Measurements from ENCODE around the gene REST.
A peak's percentile ranks its signal among the peaks of the same experiment; 100 is the strongest.

Gene REST, protein sequence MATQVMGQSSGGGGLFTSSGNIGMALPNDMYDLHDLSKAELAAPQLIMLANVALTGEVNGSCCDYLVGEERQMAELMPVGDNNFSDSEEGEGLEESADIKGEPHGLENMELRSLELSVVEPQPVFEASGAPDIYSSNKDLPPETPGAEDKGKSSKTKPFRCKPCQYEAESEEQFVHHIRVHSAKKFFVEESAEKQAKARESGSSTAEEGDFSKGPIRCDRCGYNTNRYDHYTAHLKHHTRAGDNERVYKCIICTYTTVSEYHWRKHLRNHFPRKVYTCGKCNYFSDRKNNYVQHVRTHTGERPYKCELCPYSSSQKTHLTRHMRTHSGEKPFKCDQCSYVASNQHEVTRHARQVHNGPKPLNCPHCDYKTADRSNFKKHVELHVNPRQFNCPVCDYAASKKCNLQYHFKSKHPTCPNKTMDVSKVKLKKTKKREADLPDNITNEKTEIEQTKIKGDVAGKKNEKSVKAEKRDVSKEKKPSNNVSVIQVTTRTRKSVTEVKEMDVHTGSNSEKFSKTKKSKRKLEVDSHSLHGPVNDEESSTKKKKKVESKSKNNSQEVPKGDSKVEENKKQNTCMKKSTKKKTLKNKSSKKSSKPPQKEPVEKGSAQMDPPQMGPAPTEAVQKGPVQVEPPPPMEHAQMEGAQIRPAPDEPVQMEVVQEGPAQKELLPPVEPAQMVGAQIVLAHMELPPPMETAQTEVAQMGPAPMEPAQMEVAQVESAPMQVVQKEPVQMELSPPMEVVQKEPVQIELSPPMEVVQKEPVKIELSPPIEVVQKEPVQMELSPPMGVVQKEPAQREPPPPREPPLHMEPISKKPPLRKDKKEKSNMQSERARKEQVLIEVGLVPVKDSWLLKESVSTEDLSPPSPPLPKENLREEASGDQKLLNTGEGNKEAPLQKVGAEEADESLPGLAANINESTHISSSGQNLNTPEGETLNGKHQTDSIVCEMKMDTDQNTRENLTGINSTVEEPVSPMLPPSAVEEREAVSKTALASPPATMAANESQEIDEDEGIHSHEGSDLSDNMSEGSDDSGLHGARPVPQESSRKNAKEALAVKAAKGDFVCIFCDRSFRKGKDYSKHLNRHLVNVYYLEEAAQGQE

DNA sequence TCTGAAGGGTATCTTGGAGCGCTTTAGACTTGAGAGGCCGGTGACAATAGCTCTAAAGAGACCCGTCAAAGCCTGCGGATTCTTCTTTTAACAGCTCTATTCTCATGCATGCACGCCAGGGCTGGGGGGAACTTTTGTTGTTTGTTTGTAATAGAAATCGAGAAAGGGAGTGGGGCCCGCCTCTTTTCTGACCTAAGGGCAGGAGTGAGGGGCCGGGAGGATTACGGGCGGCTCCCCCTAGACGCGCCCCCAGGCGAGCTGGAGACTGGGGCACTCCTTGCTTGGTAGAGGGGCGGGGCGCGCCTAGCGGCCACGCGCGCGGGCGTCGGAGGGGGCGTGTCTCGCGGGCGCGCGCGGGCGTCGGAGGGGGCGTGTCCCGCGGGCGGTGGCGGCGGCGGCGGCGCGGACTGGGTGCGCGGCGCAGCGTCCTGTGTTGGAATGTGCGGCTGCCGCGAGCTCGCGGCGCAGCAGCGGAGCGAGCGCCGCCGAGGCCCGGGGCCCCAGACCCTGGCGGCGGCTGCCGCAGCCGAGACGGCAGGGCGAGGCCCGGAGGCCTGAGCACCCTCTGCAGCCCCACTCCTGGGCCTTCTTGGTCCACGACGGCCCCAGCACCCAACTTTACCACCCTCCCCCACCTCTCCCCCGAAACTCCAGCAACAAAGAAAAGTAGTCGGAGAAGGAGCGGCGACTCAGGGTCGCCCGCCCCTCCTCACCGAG, at the start of gene REST:
REST (plus strand) TSS at position 412 of the 717 bp plus-strand sequence. CDS start 2,739 bp downstream, outside the sequence.
- peak; percentile 78 for DNase-seq (ENCODE audit: low spot score)
- CTCF ChIA-PET: interaction anchor here (0.5 kb wide), 1 partner anchor 62 kb away, joined by 4 read pairs; no protein-coding TSS in a partner anchor
- POLR2A ChIA-PET (ENCODE audit: low non-redundant PET): interaction anchor here (0.6 kb wide), 1 partner anchor 521 kb away, joined by 5 read pairs; no protein-coding TSS in a partner anchor
- TF ChIP-seq, protein P1, sequence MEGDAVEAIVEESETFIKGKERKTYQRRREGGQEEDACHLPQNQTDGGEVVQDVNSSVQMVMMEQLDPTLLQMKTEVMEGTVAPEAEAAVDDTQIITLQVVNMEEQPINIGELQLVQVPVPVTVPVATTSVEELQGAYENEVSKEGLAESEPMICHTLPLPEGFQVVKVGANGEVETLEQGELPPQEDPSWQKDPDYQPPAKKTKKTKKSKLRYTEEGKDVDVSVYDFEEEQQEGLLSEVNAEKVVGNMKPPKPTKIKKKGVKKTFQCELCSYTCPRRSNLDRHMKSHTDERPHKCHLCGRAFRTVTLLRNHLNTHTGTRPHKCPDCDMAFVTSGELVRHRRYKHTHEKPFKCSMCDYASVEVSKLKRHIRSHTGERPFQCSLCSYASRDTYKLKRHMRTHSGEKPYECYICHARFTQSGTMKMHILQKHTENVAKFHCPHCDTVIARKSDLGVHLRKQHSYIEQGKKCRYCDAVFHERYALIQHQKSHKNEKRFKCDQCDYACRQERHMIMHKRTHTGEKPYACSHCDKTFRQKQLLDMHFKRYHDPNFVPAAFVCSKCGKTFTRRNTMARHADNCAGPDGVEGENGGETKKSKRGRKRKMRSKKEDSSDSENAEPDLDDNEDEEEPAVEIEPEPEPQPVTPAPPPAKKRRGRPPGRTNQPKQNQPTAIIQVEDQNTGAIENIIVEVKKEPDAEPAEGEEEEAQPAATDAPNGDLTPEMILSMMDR (conservative IDR thresholded peaks at IDR 0.05; ENCODE audit: low read depth): no peak
- H3K27ac ChIP-seq: peak within 1 kb of the TSS; percentile 93

DNA sequence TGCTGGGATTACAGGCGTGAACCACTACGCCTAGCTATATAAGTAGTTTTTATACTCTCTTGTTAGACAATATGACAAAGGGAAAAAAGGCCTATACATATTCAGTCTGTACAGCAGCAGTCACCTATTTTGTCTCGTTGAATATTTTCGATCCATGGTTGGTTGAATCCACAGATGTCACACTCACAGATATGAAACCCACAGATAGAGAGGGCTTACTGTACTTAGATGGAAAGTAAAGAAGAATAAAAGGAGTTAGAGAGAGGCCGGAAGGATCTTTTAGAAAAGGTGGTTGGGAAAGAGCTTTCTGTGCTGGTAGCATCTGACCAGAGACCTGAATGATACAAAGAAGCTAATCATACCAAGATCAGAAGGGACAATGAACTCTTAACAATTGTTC, 47.9 kb upstream of the REST start:
- no peak for DNase-seq (ENCODE audit: low spot score)
- TF ChIP-seq, protein P1 (conservative IDR thresholded peaks at IDR 0.05; ENCODE audit: low read depth): no peak
- CTCF ChIA-PET: interaction anchor here (0.6 kb wide), 1 partner anchor 10 kb away, joined by 6 read pairs; no protein-coding TSS in a partner anchor
- POLR2A ChIA-PET (ENCODE audit: low non-redundant PET): no interaction called here
- no peak overlapping the region for H3K27ac ChIP-seq

DNA sequence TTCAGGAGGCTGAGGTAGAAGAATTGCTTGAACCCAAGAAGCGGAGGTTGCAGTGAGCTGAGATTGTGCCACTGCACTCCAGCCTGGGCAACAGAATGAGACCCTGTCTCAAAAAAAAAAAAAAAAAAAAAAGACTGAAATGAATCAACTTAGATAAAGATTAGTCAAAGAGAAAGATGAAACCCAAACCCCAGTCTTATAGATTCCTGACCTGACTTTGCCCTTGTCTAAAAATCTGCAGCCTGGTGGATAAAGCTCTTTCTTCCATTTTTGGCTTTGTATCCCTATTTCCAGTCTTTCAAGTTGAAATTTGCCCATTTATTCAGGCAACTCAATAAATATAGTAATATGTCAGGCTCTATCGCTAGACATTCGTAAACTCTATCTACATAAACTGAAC, 46.9 kb upstream of the REST start:
- ChIA-PET CTCF (interaction anchor here (0.6 kb wide), 2 partner anchors 103 to 1315 kb away, joined by 3 to 4 read pairs; no protein-coding TSS in a partner anchor), POLR2A (ENCODE audit: low non-redundant PET) (no interaction called here)
- H3K27ac ChIP-seq: no peak overlapping the region
- TF ChIP-seq, protein P1 (conservative IDR thresholded peaks at IDR 0.05; ENCODE audit: low read depth): no peak
- no peak for DNase-seq (ENCODE audit: low spot score)

DNA sequence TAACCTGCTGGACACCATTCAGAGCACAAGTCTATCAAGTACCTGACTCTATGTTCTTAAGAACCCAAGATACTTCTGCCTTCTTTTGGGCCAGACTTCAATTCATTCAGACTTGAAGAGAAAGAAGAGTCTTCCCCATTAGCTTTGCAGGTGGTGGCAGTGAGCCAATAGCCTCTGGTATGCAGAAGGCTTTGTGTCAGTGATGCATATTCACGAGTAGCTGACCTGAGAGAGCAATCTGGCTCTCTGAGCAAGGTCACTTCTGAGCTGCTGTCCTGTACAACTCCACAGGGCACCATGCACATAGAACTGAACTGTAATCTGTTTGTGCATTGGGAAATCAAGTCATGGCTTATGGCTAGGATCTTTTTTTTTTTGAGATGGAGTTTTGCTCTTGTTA, 46.3 kb upstream of the REST start:
- ChIA-PET CTCF (no interaction called here), POLR2A (ENCODE audit: low non-redundant PET) (no interaction called here)
- no peak for DNase-seq (ENCODE audit: low spot score)
- TF ChIP-seq, protein P1 (conservative IDR thresholded peaks at IDR 0.05; ENCODE audit: low read depth): no peak
- H3K27ac ChIP-seq: no peak overlapping the region

DNA sequence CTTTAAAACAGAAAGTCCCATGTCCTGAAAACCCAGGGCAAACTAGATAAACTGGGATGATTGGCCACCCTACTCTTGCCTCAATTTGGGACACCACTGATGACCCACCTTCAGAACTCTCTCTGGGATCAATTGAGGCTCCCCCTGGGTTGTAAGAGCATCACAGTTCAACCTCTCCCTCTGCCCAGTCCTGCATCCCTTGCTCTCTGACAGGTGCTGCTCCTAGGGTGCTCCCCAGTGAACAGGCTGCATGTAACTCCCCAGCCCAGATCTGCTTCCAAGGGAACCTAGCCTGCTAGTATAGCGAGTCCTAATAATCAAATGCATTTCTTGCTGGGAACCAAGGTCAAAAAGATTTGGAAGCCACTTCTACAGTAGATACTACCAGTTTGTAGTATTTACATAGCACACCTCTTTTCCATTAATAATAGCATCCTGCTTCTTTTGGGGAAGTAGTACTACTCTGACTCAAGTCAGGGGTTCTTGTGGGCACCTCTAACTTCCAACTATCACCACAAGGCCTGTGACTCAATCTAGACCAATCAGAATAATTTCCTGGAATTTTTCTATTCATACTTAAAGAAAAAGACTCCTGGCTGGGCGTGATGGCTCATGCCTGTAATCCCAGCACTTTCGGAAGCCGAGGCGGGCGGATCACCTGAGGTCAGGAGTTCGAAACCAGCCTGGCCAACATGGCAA, 44.1 kb upstream of the REST start:
- CTCF ChIA-PET: interaction anchor here (0.7 kb wide), 1 partner anchor 11 kb away, joined by 7 read pairs; no protein-coding TSS in a partner anchor

More for the DNA sequence above, 44.1 kb upstream of the REST start:
- DNase-seq (ENCODE audit: low spot score): peak; percentile 12
- POLR2A ChIA-PET (ENCODE audit: low non-redundant PET): no interaction called here
- TF ChIP-seq, protein P1 (conservative IDR thresholded peaks at IDR 0.05; ENCODE audit: low read depth): no peak
- H3K27ac ChIP-seq: no peak overlapping the region
